Stomach (tissue), 9 donors: ENCODE data around the gene RSPRY1. TPM values are rescaled to one million over a fixed set of nuclear protein-coding genes. Genes with fewer than 3 reads are reported as not detected.

Source experiments
- DNase-seq, 2 donors: peaks; one replicate each; pipeline versions ENCODE4 v3.0.0 to v3.0.0-alpha.2; 2013 to 2019
- H3K27ac ChIP-seq, 5 donors: fragments of 200-600 bp in 4 of 5; sonication (generic) in 4 of 5; one replicate each; pipeline ENCODE4 v1.5.1; 2013 to 2019; ENCODE audit warnings: mild to moderate bottlenecking in 1 of 5, moderate library complexity in 1 of 5
- H3K27me3 ChIP-seq, 3 donors: fragments of 200-600 bp; sonication (generic); one replicate each; pipeline ENCODE4 v1.5.1; 2017 to 2019; ENCODE audit warnings: mixed run types in 1 of 3
- H3K36me3 ChIP-seq, 4 donors: fragments of 200-600 bp; sonication (generic); 1 replicate in 3 of 4; 2 replicates in 1 of 4; pipeline ENCODE4 v1.5.1; 2016 to 2019
- H3K4me1 ChIP-seq, 4 donors: fragments of 200-600 bp; sonication (generic); one replicate each; pipeline ENCODE4 v1.5.1; 2016 to 2019
- H3K4me3 ChIP-seq, 4 donors: fragments of 200-600 bp; sonication (generic) in 3 of 4; one replicate each; pipeline ENCODE4 v1.5.1; 2016 to 2019; ENCODE audit warnings: mild to moderate bottlenecking in 1 of 4
- H3K9me3 ChIP-seq, 4 donors: fragments of 200-600 bp; sonication (generic); one replicate each; pipeline ENCODE4 v1.5.1; 2016 to 2019
- CTCF ChIP-seq, 7 experiments: fragments of 450-650 bp in 4 of 7; fragments of 200-600 bp in 3 of 7; sonication (generic) in 3 of 7; IDR thresholded peaks; one replicate each; pipeline ENCODE4 v1.5.1; 2016 to 2019; ENCODE audit warnings: antibody characterized with exemption in 7 of 7, control low read depth in 2 of 7, mild to moderate bottlenecking in 1 of 7
- EP300 ChIP-seq: sonication (generic); formaldehyde crosslinking; IDR thresholded peaks from one replicate; pipeline ENCODE4 v1.6.1; 2017; ENCODE audit warnings: antibody characterized with exemption
- POLR2A ChIP-seq, 4 donors: fragments of 450-650 bp; IDR thresholded peaks; one replicate each; pipeline ENCODE4 v1.6.1; 2016; ENCODE audit warnings: antibody characterized with exemption in 4 of 4, control low read depth in 2 of 4, mild to moderate bottlenecking in 1 of 4, moderate library complexity in 1 of 4
- POLR2AphosphoS5 ChIP-seq, 3 donors: sonication (generic); formaldehyde crosslinking; IDR thresholded peaks; one replicate each; pipeline ENCODE4 v1.6.1; 2016; ENCODE audit warnings: antibody characterized with exemption in 3 of 3
- WGBS, 5 donors: extraction: QIAGEN DNeasy Blood & Tissue Kit in 3 of 5; methylation state at CpG; one replicate each; pipeline versions ENCODE4 v1.1.5 to v1.1.7; 2013 to 2018; 5-methylcytosine and 5-hydroxymethylcytosine counted together
- intact Hi-C: fragments of 100-400 bp; cut with DNase I; formaldehyde crosslinking; loops from one replicate; pipeline ENCODE4 v1.15.1; 2023; ENCODE audit warnings: low total_unique reads
- polyA plus RNA-seq, 3 donors: library from polyadenylated mRNA; stranded (reverse); fragments of 200-250 nt; gene quantifications; one replicate each; pipeline ENCODE4 v1.2.3, GENCODE V29; 2013
- total RNA-seq, 5 donors: library from RNA; depleted of rRNA; stranded (reverse); fragments of >200 nt; gene quantifications; one replicate each; pipeline versions ENCODE4 v1.1.0 to v1.2.3, GENCODE V29; 2014 to 2016
- donor health status: healthy with polysubstance abuse.
- donor health status: Bipolar disorder and iron deficiency.
- donor health status: healthy.

Gene RSPRY1
- total and polyA plus RNA-seq, 8 donors = 5.5 to 110 (median 13.3) TPM

GRCh38 chr16:57147381-57148221 is 38.5 kb upstream of the RSPRY1 start:
- no peak for TF ChIP-seq EP300
- no peak for TF ChIP-seq POLR2A (IDR thresholded peaks at IDR 0.05)
- TF ChIP-seq POLR2AphosphoS5 (IDR thresholded peaks at IDR 0.05) = no peak
- no peak for TF ChIP-seq CTCF (IDR thresholded peaks at IDR 0.05)
- peaks cover 5 to 44% (median 20%) of the 10 kb centered on the region in 4 donors for H3K4me1 ChIP-seq
- intact Hi-C loops = no loop called here
- no peaks in the 10 kb centered on the region for H3K27me3 ChIP-seq
- WGBS, 5 donors = 38 to 60% (median 49%) methylated on average over 13 to 14 of the region's 14 CpGs
- H3K27ac ChIP-seq = peak overlapping the region in 2 of 5 donors; percentile 26 to 39
- peak in 1 of 2 donors; percentile 54 for DNase-seq
- H3K9me3 ChIP-seq = no peaks in the 10 kb centered on the region
- no peak overlapping the region for H3K4me3 ChIP-seq
- H3K36me3 ChIP-seq = peaks cover 3 to 25% (median 22%) of the 10 kb centered on the region in 4 donors

GRCh38 chr16:57148481-57148880 is 37.6 kb upstream of the RSPRY1 start:
- no peak overlapping the region for H3K4me3 ChIP-seq
- no peak for DNase-seq
- peak overlapping the region in 2 of 5 donors; percentile 26 to 39 for H3K27ac ChIP-seq
- TF ChIP-seq CTCF (IDR thresholded peaks at IDR 0.05) (no peak), POLR2AphosphoS5 (IDR thresholded peaks at IDR 0.05) (no peak), POLR2A (IDR thresholded peaks at IDR 0.05) (no peak), EP300 (no peak)
- no peaks in the 10 kb centered on the region for H3K9me3 ChIP-seq
- peaks cover 12 to 34% (median 31%) of the 10 kb centered on the region in 4 donors for H3K36me3 ChIP-seq
- no peaks in the 10 kb centered on the region for H3K27me3 ChIP-seq
- intact Hi-C loops = no loop called here
- 93 to 98% (median 97%) methylated on average over 6 of the region's 6 CpGs for WGBS, 5 donors
- peaks cover 5 to 35% (median 17%) of the 10 kb centered on the region in 4 donors for H3K4me1 ChIP-seq

- Histone ChIP-seq H3K27me3 (no peaks in the 10 kb centered on the region), H3K4me1 (peaks cover 5 to 29% (median 15%) of the 10 kb centered on the region in 4 donors), H3K27ac (no peak overlapping the region), H3K4me3 (no peak overlapping the region), H3K9me3 (no peaks in the 10 kb centered on the region), H3K36me3 (peaks cover 21 to 43% (median 40%) of the 10 kb centered on the region in 4 donors)
- intact Hi-C loops = no loop called here
- no peak for DNase-seq
- TF ChIP-seq EP300 (no peak), POLR2A (IDR thresholded peaks at IDR 0.05) (no peak), CTCF (IDR thresholded peaks at IDR 0.05) (no peak), POLR2AphosphoS5 (IDR thresholded peaks at IDR 0.05) (no peak)
- WGBS, 5 donors = 94 to 96% (median 96%) methylated on average over 9 to 10 of the region's 10 CpGs
These were observed 36.7 kb upstream of the RSPRY1 start for GRCh38 chr16:57149391-57149790.

GRCh38 chr16:57150682-57151330 is 35.3 kb upstream of the RSPRY1 start:
- H3K9me3 ChIP-seq = no peaks in the 10 kb centered on the region
- H3K27ac ChIP-seq = no peak overlapping the region
- WGBS, 5 donors = 71 to 85% (median 79%) methylated on average over 9 of the region's 9 CpGs
- TF ChIP-seq EP300 = no peak
- no peak for TF ChIP-seq POLR2A (IDR thresholded peaks at IDR 0.05)
- TF ChIP-seq CTCF (IDR thresholded peaks at IDR 0.05) = no peak
- no peak for TF ChIP-seq POLR2AphosphoS5 (IDR thresholded peaks at IDR 0.05)
- peaks cover 5 to 24% (median 12%) of the 10 kb centered on the region in 4 donors for H3K4me1 ChIP-seq
- peak in 1 of 2 donors; percentile 18 for DNase-seq
- intact Hi-C loops = no loop called here
- no peak overlapping the region for H3K4me3 ChIP-seq
- no peaks in the 10 kb centered on the region for H3K27me3 ChIP-seq
- peaks cover 23 to 57% (median 54%) of the 10 kb centered on the region in 4 donors for H3K36me3 ChIP-seq
